HG02852 (cell line): Measurements from ENCODE around the gene KHDC4.
"Not testable (repeated sequence)": the region's sequence is repeated elsewhere in the genome, so short reads cannot be mapped to it uniquely, and the experiment has no call there.

Source experiments
- ATAC-seq: cut with Tn5 transposase; IDR thresholded peaks from one replicate; pipeline ENCODE4 v1.9.1; 2021; ENCODE audit warnings: mild to moderate bottlenecking, moderate library complexity; ENCODE audit not compliant: unreplicated experiment

Gene KHDC4

GRCh38 chr1:155942578-155943141, 8.4 kb upstream of the KHDC4 start:
- no peak for ATAC-seq

- ATAC-seq: no peak
Measured at GRCh38 chr1:155941845-155942531, 7.8 kb upstream of the KHDC4 start.

- ATAC-seq: no peak
Measured at GRCh38 chr1:155940993-155941844, 7.0 kb upstream of the KHDC4 start, which contains the start of gene RXFP4. TSS of gene RXFP4 (plus strand) at chr1:155941638. CDS start at chr1:155941710, 72 bp downstream.

- ATAC-seq: no peak
Measured at GRCh38 chr1:155940482-155940992, 6.3 kb upstream of the KHDC4 start.

GRCh38 chr1:155938220-155938627, 4.0 kb upstream of the KHDC4 start:
- no peak for ATAC-seq

GRCh38 chr1:155934936-155935590, 850 bp upstream of the KHDC4 start:
- ATAC-seq: no peak

GRCh38 chr1:155933591-155934096, 569 bp downstream of the KHDC4 start:
- ATAC-seq: no peak

- ATAC-seq: no peak
Measured at GRCh38 chr1:155932487-155932886, 1.7 kb downstream of the KHDC4 start.

- ATAC-seq: no peak
Measured at GRCh38 chr1:155932081-155932480, 2.1 kb downstream of the KHDC4 start.

GRCh38 chr1:155931332-155932038, 2.7 kb downstream of the KHDC4 start:
- ATAC-seq: no peak

- not testable (repeated sequence) for ATAC-seq
Measured at GRCh38 chr1:155930725-155931124, 3.5 kb downstream of the KHDC4 start.

GRCh38 chr1:155929057-155929456, 5.2 kb downstream of the KHDC4 start:
- ATAC-seq: no peak

GRCh38 chr1:155925506-155925905, 8.7 kb downstream of the KHDC4 start:
- ATAC-seq: no peak

- ATAC-seq: no peak
Measured at GRCh38 chr1:155920717-155921116, 13.5 kb downstream of the KHDC4 start.

- ATAC-seq: no peak
Measured at GRCh38 chr1:155919801-155920200, 14.4 kb downstream of the KHDC4 start.

GRCh38 chr1:155918660-155919059, 15.6 kb downstream of the KHDC4 start:
- ATAC-seq: no peak

GRCh38 chr1:155913969-155914757, 20.1 kb downstream of the KHDC4 start:
- no peak for ATAC-seq

- ATAC-seq: no peak
Measured at GRCh38 chr1:155912056-155912536, 22.1 kb downstream of the KHDC4 start.
